Common myeloid progenitor, CD34-positive (primary cell): ENCODE data around the gene TEX11.
"Not testable (repeated sequence)": the region's sequence is repeated elsewhere in the genome, so short reads cannot be mapped to it uniquely, and the experiment has no call there.

Experiments used
- CTCF ChIA-PET: fragments of 350-600 bp; sonication (Branson Sonifier 250); formaldehyde crosslinking; loops from one replicate; lab custom pipeline; 2021; ENCODE audit warnings: antibody characterized with exemption; lab: Charles Lee
- POLR2A ChIA-PET: fragments of 350-600 bp; sonication (Branson Sonifier 250); formaldehyde crosslinking; loops from one replicate; lab custom pipeline; 2021; ENCODE audit warnings: antibody characterized with exemption; lab: Charles Lee
- DNase-seq, 3 donors: peaks; one replicate each; pipeline versions ENCODE4 v3.0.0 to v3.0.0-alpha.2; 2013
- H3K27ac ChIP-seq, 2 experiments: 1 replicate in 1 of 2; 2 replicates in 1 of 2; pipeline ENCODE4 v1.7.0; 2013; ENCODE audit warnings: inconsistent platforms in 2 of 2, low read length in 2 of 2, mild to moderate bottlenecking in 2 of 2, low read depth in 1 of 2, moderate library complexity in 1 of 2; ENCODE audit not compliant: severe bottlenecking in 2 of 2, insufficient read depth in 1 of 2, poor library complexity in 1 of 2
- H3K27me3 ChIP-seq, 5 experiments: replicated peaks in 2 of 5; 1 replicate in 3 of 5; 2 replicates in 2 of 5; pipeline versions ENCODE4 v1.6.1 to v1.7.0; 2013; ENCODE audit warnings: low read length in 4 of 5, mild to moderate bottlenecking in 2 of 5, moderate library complexity in 2 of 5, inconsistent platforms in 1 of 5; ENCODE audit not compliant: insufficient read depth in 5 of 5, control insufficient read depth in 4 of 5
- H3K36me3 ChIP-seq, 4 experiments: 1 replicate in 2 of 4; 2 replicates in 2 of 4; pipeline versions ENCODE4 v1.6.1 to v1.7.0; 2013; ENCODE audit warnings: low read length in 3 of 4, control low read depth in 1 of 4, mild to moderate bottlenecking in 1 of 4; ENCODE audit not compliant: control insufficient read depth in 4 of 4, insufficient read depth in 4 of 4
- H3K4me1 ChIP-seq, 4 experiments: 1 replicate in 3 of 4; 2 replicates in 1 of 4; pipeline versions ENCODE4 v1.6.1 to v1.7.1; 2013; ENCODE audit warnings: low read length in 3 of 4, mild to moderate bottlenecking in 3 of 4, control low read depth in 1 of 4, inconsistent platforms in 1 of 4, moderate library complexity in 1 of 4; ENCODE audit not compliant: control insufficient read depth in 4 of 4, insufficient read depth in 4 of 4; ENCODE audit errors: control extremely low read depth in 1 of 4
- H3K4me3 ChIP-seq, 7 experiments: 1 replicate in 4 of 7; 2 replicates in 3 of 7; pipeline versions ENCODE4 v1.5.1 to v1.7.0; 2013; ENCODE audit warnings: mild to moderate bottlenecking in 7 of 7, low read length in 6 of 7, moderate library complexity in 6 of 7, inconsistent platforms in 2 of 7, low read depth in 2 of 7, control low read depth in 1 of 7; ENCODE audit not compliant: insufficient read depth in 4 of 7, control insufficient read depth in 1 of 7; ENCODE audit errors: extremely low read depth in 1 of 7
- H3K9me3 ChIP-seq, 5 experiments: 1 replicate in 4 of 5; 2 replicates in 1 of 5; pipeline versions ENCODE4 v1.6.1 to v1.7.1; 2013; ENCODE audit warnings: low read length in 4 of 5, mild to moderate bottlenecking in 2 of 5, inconsistent platforms in 1 of 5, low read depth in 1 of 5, moderate library complexity in 1 of 5; ENCODE audit not compliant: control insufficient read depth in 4 of 5, insufficient read depth in 2 of 5; ENCODE audit errors: control extremely low read depth in 1 of 5
- WGBS: methylation state at CpG from one replicate; pipeline ENCODE4 v1.1.5; 2013; ENCODE audit not compliant: insufficient coverage; 5-methylcytosine and 5-hydroxymethylcytosine counted together

TEX11 gene

GRCh38 chrX:70527610-70528345 lies 380.7 kb downstream of the TEX11 start:
- peak overlapping the region in 1 of 2 experiments; percentile 54 for H3K27ac ChIP-seq
- peaks cover 3 to 18% (median 4%) of the 10 kb centered on the region in 4 experiments for H3K4me1 ChIP-seq
- no peaks in the 10 kb centered on the region for H3K9me3 ChIP-seq
- 13% methylated on average over 3 of the region's 3 CpGs for WGBS
- ChIA-PET POLR2A (no interaction called here), CTCF (no interaction called here)
- DNase-seq: peak; percentile 32 to 87 (median 76)
- H3K4me3 ChIP-seq: no peak overlapping the region
- no peaks in the 10 kb centered on the region for H3K36me3 ChIP-seq
- no peaks in the 10 kb centered on the region for H3K27me3 ChIP-seq

- CTCF ChIA-PET: no interaction called here
- Histone ChIP-seq H3K9me3 (no peaks in the 10 kb centered on the region), H3K27ac (no peak overlapping the region), H3K4me3 (no peak overlapping the region), H3K4me1 (peaks cover 3 to 18% (median 4%) of the 10 kb centered on the region in 4 experiments), H3K36me3 (no peaks in the 10 kb centered on the region), H3K27me3 (no peaks in the 10 kb centered on the region)
- POLR2A ChIA-PET: no interaction called here
- DNase-seq: peak in 1 of 3 donors; percentile 43
Observed at GRCh38 chrX:70527053-70527452, 381.5 kb downstream of the TEX11 start.

GRCh38 chrX:70525733-70526132 lies 382.8 kb downstream of the TEX11 start:
- ChIA-PET CTCF (no interaction called here), POLR2A (no interaction called here)
- H3K27me3 ChIP-seq: no peaks in the 10 kb centered on the region
- no peak for DNase-seq
- H3K4me1 ChIP-seq: peaks cover 3 to 18% (median 4%) of the 10 kb centered on the region in 4 experiments
- no peak overlapping the region for H3K27ac ChIP-seq
- H3K36me3 ChIP-seq: no peaks in the 10 kb centered on the region
- no peaks in the 10 kb centered on the region for H3K9me3 ChIP-seq
- WGBS: 90% methylated on average over 8 of the region's 8 CpGs
- H3K4me3 ChIP-seq: no peak overlapping the region

GRCh38 chrX:70515692-70516091 lies 392.8 kb downstream of the TEX11 start:
- H3K4me1 ChIP-seq, H3K27ac ChIP-seq, H3K9me3 ChIP-seq, H3K27me3 ChIP-seq, DNase-seq, H3K36me3 ChIP-seq, POLR2A ChIA-PET, CTCF ChIA-PET, H3K4me3 ChIP-seq: not testable (repeated sequence)
- no CpG with 5 or more reads among the region's 1 CpG for WGBS

- H3K27me3 ChIP-seq, H3K4me3 ChIP-seq, H3K27ac ChIP-seq, POLR2A ChIA-PET, H3K4me1 ChIP-seq, DNase-seq, H3K36me3 ChIP-seq, H3K9me3 ChIP-seq, CTCF ChIA-PET: not testable (repeated sequence)
- no CpG with 5 or more reads among the region's 4 CpGs for WGBS
Observed at GRCh38 chrX:70515270-70515669, 393.2 kb downstream of the TEX11 start.

- POLR2A ChIA-PET: no interaction called here
- H3K4me3 ChIP-seq: no peak overlapping the region
- no peaks in the 10 kb centered on the region for H3K36me3 ChIP-seq
- no peaks in the 10 kb centered on the region for H3K27me3 ChIP-seq
- peak; percentile 9 to 49 (median 27) for DNase-seq
- CTCF ChIA-PET: no interaction called here
- H3K27ac ChIP-seq: no peak overlapping the region
- WGBS: no CpG with 5 or more reads among the region's 4 CpGs
- peaks cover 0 to 6% (median 2%) of the 10 kb centered on the region in 4 experiments for H3K4me1 ChIP-seq
- H3K9me3 ChIP-seq: no peaks in the 10 kb centered on the region
Observed at GRCh38 chrX:70509078-70509477, 399.4 kb downstream of the TEX11 start.

GRCh38 chrX:70508296-70508911 lies 400.1 kb downstream of the TEX11 start:
- WGBS: 70% methylated on average over 4 of the region's 6 CpGs
- DNase-seq: no peak
- Histone ChIP-seq H3K27ac (no peak overlapping the region), H3K36me3 (peaks cover 0 to 3% (median 0%) of the 10 kb centered on the region in 4 experiments), H3K9me3 (no peaks in the 10 kb centered on the region), H3K4me3 (no peak overlapping the region), H3K27me3 (no peaks in the 10 kb centered on the region), H3K4me1 (peaks cover 0 to 6% (median 2%) of the 10 kb centered on the region in 4 experiments)
- ChIA-PET CTCF (no interaction called here), POLR2A (no interaction called here)
